Measurements from ENCODE around the gene ETFA.
A peak's percentile ranks its signal among the peaks of the same experiment; 100 is the strongest.

The ETFA gene

DNA sequence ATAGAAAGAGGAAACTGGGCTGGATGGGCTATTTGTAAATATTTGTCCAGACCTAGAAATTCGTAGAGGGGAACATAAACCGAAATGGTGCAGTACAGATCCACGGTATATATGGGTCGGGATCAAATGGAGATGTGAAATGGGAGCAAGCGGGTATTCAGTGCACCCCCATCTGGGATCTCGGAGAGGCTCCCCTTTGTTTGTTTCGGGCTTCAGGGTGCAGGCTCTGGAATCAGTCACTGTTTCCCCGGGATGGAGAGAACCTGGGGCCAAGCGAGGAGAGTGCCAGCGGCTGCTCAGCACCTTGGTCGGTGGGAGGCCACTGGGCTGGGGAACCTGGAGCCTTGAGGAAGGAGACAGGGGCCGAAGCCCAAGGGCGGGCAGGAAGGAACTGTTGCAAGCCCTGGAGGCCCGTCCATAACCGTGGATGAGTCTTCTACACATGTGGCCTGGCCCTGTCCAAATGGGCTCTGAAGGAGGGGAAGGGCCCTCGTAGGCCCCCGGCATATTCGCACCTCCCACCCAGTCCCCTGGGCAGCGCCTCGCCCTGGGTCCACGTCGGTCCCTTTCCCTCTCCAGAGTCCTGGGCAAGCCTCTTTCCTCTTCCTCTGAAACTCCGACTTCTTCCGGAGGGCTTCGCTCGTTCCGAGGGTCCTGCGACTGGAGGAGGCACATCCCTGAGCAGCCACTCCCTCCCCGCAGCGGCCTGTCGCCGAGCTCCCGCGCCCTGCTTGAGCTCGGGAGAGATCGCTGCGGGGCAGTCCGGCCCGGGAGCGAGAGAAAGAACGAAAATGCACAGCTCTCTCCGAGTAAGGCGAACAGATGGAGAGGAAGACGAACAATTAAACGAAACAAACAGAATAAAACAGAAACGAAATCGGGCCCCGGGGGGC lies 28.3 kb upstream of the ETFA start:
- H3K27ac ChIP-seq (ENCODE audit: extremely low read depth, low read depth, low read length): peak overlapping the region; percentile 96; the same call in 1 of the 2 replicates
- CTCF ChIA-PET: interaction anchor here (1.2 kb wide), 1 partner anchor 9 kb away, joined by 5 read pairs; no protein-coding TSS in a partner anchor
- POLR2A ChIA-PET: no interaction called here

DNA sequence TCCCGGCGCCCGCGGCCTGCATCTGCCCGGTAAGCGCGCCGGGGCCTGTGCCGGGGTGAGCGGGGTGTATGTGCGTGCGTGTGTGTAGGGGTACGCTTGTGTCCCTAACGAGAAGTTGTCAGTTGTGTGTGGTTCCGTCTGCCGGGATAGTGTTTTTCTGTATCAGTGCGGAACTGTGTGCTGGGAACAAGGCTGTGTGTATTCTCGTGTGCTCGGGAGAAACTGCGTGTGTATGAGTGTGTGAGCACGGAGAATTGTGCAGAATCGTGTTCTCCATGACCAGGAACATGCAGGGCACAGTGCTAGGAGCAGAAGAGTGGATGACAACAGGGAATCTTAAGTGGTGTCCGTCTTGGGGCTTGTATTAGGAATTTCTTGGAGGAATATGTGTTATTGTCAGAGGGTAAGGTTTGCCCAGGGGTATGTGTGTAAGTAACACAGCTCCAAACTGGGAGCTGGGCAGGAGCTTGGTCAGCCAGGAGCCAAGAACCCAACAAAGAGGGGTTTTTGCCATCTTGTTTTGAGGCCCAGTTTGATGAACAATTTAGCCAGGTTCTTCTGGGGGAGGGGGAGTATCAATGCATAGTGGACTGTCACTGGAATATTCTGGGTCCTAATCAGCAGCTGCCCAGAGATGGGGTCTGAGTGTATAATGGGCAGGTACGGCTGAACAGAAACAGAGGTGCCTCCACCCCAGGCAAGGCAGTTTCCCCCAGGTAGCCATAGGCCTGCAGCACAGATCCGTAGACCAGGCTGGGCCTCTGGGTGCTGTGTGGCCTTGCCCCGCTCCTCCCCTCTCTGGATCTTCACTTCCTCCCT lies 27.4 kb upstream of the ETFA start:
- CTCF ChIA-PET: interaction anchor here (1.2 kb wide), 1 partner anchor 8 kb away, joined by 5 read pairs; no protein-coding TSS in a partner anchor
- TF ChIP-seq, protein P1, sequence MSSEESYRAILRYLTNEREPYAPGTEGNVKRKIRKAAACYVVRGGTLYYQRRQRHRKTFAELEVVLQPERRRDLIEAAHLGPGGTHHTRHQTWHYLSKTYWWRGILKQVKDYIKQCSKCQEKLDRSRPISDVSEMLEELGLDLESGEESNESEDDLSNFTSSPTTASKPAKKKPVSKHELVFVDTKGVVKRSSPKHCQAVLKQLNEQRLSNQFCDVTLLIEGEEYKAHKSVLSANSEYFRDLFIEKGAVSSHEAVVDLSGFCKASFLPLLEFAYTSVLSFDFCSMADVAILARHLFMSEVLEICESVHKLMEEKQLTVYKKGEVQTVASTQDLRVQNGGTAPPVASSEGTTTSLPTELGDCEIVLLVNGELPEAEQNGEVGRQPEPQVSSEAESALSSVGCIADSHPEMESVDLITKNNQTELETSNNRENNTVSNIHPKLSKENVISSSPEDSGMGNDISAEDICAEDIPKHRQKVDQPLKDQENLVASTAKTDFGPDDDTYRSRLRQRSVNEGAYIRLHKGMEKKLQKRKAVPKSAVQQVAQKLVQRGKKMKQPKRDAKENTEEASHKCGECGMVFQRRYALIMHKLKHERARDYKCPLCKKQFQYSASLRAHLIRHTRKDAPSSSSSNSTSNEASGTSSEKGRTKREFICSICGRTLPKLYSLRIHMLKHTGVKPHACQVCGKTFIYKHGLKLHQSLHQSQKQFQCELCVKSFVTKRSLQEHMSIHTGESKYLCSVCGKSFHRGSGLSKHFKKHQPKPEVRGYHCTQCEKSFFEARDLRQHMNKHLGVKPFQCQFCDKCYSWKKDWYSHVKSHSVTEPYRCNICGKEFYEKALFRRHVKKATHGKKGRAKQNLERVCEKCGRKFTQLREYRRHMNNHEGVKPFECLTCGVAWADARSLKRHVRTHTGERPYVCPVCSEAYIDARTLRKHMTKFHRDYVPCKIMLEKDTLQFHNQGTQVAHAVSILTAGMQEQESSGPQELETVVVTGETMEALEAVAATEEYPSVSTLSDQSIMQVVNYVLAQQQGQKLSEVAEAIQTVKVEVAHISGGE (tag by site-specific recombination; conservative IDR thresholded peaks at IDR 0.05; ENCODE audit: low read depth): peak; percentile 16
- peak; percentile 88 for TF ChIP-seq ZBTB20 (tag by site-specific recombination; IDR thresholded peaks at IDR 0.05)
- TF ChIP-seq ZNF23 (tag by site-specific recombination; IDR thresholded peaks at IDR 0.05; ENCODE audit: borderline replicate concordance): no peak
- no peaks in the 10 kb centered on the region for H3K9me3 ChIP-seq (ENCODE audit: control insufficient read depth, insufficient read depth, low read depth, low read length)
- peaks cover 7% of the 10 kb centered on the region for H3K4me1 ChIP-seq (ENCODE audit: control insufficient read depth, insufficient read depth, low read length)
- H3K27ac ChIP-seq (ENCODE audit: extremely low read depth, low read depth, low read length): peak overlapping the region; percentile 96
- POLR2A ChIA-PET: interaction anchor here (0.9 to 4.3 kb wide), 3 partner anchors 9 to 28 kb away, joined by 3 to 134 read pairs (median 83); partner anchors contain the start of gene ETFA
- peak overlapping the region; percentile 78 for H3K4me3 ChIP-seq (ENCODE audit: low read depth, low read length)
- peaks cover 0 to 40% of the 10 kb centered on the region in 2 experiments; a peak in 1 of 3 replicates for H3K36me3 ChIP-seq (ENCODE audit: control insufficient read depth in 2 of 2, insufficient read depth in 1 of 2, low read length in 2 of 2)

More for the DNA sequence above, 28.3 kb upstream of the ETFA start:
- H3K4me3 ChIP-seq (ENCODE audit: low read depth, low read length): peak overlapping the region; percentile 78; the same call in 1 of the 2 replicates
- no peaks in the 10 kb centered on the region for H3K9me3 ChIP-seq (ENCODE audit: control insufficient read depth, insufficient read depth, low read depth, low read length)
- peaks cover 16% of the 10 kb centered on the region for H3K4me1 ChIP-seq (ENCODE audit: control insufficient read depth, insufficient read depth, low read length)
- TF ChIP-seq ZNF677 (tag by site-specific recombination; IDR thresholded peaks at IDR 0.05): no peak
- no peak for TF ChIP-seq ZNF610 (tag by site-specific recombination; IDR thresholded peaks at IDR 0.05; ENCODE audit: borderline replicate concordance)
- TF ChIP-seq ZNF221 (tag by site-specific recombination; IDR thresholded peaks at IDR 0.05; ENCODE audit: borderline replicate concordance): no peak
- no peak for TF ChIP-seq ZNF155 (tag by site-specific recombination; IDR thresholded peaks at IDR 0.05)
- H3K36me3 ChIP-seq (ENCODE audit: control insufficient read depth in 2 of 2, insufficient read depth in 1 of 2, low read length in 2 of 2): peaks cover 0 to 41% of the 10 kb centered on the region in 2 experiments; a peak in 1 of 3 replicates

DNA sequence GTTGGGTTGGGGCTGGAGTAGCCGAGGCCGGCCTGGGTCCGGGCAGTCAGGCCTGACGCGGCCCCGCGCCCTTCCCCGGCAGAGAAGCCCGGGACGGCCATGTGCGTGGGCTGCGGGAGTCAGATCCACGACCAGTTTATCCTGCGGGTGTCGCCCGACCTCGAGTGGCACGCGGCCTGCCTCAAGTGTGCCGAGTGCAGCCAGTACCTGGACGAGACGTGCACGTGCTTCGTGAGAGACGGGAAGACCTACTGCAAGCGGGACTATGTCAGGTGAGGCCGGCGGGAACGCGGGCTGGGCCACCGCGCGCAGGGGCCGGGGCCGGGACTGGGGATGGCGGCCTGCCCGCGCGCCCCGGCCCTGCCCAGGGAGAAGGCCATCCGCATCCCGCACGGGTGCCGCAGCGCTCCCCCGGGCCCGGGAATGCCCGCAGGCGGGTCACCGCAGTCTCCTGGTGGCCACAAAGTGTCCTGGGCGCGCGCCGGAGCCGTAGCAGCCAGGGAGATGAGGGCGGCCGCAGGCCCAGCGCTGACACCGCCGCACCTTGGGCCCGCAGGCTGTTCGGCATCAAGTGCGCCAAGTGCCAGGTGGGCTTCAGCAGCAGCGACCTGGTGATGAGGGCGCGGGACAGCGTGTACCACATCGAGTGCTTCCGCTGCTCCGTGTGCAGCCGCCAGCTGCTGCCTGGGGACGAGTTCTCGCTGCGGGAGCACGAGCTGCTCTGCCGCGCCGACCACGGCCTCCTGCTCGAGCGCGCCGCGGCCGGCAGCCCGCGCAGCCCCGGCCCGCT lies 26.6 kb upstream of the ETFA start:
- peaks cover 0 to 36% of the 10 kb centered on the region in 2 experiments; a peak in 1 of 3 replicates for H3K36me3 ChIP-seq (ENCODE audit: control insufficient read depth in 2 of 2, insufficient read depth in 1 of 2, low read length in 2 of 2)
- peak overlapping the region; percentile 96 for H3K27ac ChIP-seq (ENCODE audit: extremely low read depth, low read depth, low read length)
- H3K9me3 ChIP-seq (ENCODE audit: control insufficient read depth, insufficient read depth, low read depth, low read length): no peaks in the 10 kb centered on the region
- H3K4me1 ChIP-seq (ENCODE audit: control insufficient read depth, insufficient read depth, low read length): peaks cover 3% of the 10 kb centered on the region; the same call in 1 of the 2 replicates
- POLR2A ChIA-PET: interaction anchor here (0.9 to 4.3 kb wide), 7 partner anchors 8 to 94 kb away, joined by 3 to 134 read pairs (median 25); partner anchors contain the start of gene ETFA
- CTCF ChIA-PET: interaction anchor here (0.6 to 1.2 kb wide), 2 partner anchors 8 to 148 kb away, joined by 3 to 5 read pairs; no protein-coding TSS in a partner anchor
- peak overlapping the region; percentile 78 for H3K4me3 ChIP-seq (ENCODE audit: low read depth, low read length)
- TF ChIP-seq ZIC2 (tag by site-specific recombination; IDR thresholded peaks at IDR 0.05): 0 out of 2 replicates have a peak, but pooled peaks have one; percentile 22
- TF ChIP-seq ZFHX2 (tag by site-specific recombination; conservative IDR thresholded peaks at IDR 0.05): 0 out of 2 replicates have a peak, but pooled peaks have one; percentile 4
- 0 out of 2 replicates have a peak, but pooled peaks have one; percentile 33 for TF ChIP-seq ZBTB7A (tag by site-specific recombination; IDR thresholded peaks at IDR 0.05; ENCODE audit: low read depth)
- 0 out of 2 replicates have a peak, but pooled peaks have one; percentile 44 for TF ChIP-seq YY2 (tag by site-specific recombination; IDR thresholded peaks at IDR 0.05)
- TF ChIP-seq, protein P2, sequence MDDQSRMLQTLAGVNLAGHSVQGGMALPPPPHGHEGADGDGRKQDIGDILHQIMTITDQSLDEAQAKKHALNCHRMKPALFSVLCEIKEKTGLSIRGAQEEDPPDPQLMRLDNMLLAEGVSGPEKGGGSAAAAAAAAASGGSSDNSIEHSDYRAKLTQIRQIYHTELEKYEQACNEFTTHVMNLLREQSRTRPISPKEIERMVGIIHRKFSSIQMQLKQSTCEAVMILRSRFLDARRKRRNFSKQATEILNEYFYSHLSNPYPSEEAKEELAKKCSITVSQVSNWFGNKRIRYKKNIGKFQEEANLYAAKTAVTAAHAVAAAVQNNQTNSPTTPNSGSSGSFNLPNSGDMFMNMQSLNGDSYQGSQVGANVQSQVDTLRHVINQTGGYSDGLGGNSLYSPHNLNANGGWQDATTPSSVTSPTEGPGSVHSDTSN (CRISPR knock-in tag; IDR thresholded peaks at IDR 0.05): peak; percentile 64
- TF ChIP-seq, protein P3, sequence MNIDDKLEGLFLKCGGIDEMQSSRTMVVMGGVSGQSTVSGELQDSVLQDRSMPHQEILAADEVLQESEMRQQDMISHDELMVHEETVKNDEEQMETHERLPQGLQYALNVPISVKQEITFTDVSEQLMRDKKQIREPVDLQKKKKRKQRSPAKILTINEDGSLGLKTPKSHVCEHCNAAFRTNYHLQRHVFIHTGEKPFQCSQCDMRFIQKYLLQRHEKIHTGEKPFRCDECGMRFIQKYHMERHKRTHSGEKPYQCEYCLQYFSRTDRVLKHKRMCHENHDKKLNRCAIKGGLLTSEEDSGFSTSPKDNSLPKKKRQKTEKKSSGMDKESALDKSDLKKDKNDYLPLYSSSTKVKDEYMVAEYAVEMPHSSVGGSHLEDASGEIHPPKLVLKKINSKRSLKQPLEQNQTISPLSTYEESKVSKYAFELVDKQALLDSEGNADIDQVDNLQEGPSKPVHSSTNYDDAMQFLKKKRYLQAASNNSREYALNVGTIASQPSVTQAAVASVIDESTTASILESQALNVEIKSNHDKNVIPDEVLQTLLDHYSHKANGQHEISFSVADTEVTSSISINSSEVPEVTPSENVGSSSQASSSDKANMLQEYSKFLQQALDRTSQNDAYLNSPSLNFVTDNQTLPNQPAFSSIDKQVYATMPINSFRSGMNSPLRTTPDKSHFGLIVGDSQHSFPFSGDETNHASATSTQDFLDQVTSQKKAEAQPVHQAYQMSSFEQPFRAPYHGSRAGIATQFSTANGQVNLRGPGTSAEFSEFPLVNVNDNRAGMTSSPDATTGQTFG (tag by site-specific recombination; IDR thresholded peaks at IDR 0.05; ENCODE audit: borderline replicate concordance): no peak
- TF ChIP-seq HOXD13 (CRISPR knock-in tag; IDR thresholded peaks at IDR 0.05; ENCODE audit: borderline replicate concordance): peak; percentile 22; the same call in 1 of the 2 replicates
- peak; percentile 81 for TF ChIP-seq ZBTB20 (tag by site-specific recombination; IDR thresholded peaks at IDR 0.05)
- TF ChIP-seq, protein P4, sequence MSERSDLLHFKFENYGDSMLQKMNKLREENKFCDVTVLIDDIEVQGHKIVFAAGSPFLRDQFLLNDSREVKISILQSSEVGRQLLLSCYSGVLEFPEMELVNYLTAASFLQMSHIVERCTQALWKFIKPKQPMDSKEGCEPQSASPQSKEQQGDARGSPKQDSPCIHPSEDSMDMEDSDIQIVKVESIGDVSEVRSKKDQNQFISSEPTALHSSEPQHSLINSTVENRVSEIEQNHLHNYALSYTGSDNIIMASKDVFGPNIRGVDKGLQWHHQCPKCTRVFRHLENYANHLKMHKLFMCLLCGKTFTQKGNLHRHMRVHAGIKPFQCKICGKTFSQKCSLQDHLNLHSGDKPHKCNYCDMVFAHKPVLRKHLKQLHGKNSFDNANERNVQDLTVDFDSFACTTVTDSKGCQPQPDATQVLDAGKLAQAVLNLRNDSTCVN (tag by site-specific recombination; optimal IDR thresholded peaks at IDR 0.05): peak; percentile 98
- no peak for TF ChIP-seq ZNF426 (tag by site-specific recombination; IDR thresholded peaks at IDR 0.05)

All from HEK293 (cell line).